ENCODE results near the gene GPR183.
"Not testable (repeated sequence)": the region's sequence is repeated elsewhere in the genome, so short reads cannot be mapped to it uniquely, and the experiment has no call there.

The GPR183 gene

GRCh38 chr13:99249178-99249577 is 58.0 kb downstream of the GPR183 start:
- DNase-seq (ENCODE audit: low read depth in 2 of 2) = not testable (repeated sequence)

GRCh38 chr13:99246100-99246499 is 61.1 kb downstream of the GPR183 start:
- DNase-seq (ENCODE audit: low read depth in 2 of 2) = no peak
